Astrocyte of the cerebellum (primary cell): ENCODE measurements around the gene NPR2.
A peak's percentile ranks its signal among the peaks of the same experiment; 100 is the strongest.

Experiments used
- DNase-seq: peaks from one replicate; pipeline ENCODE4 v3.0.0-alpha.2; 2011; ENCODE audit warnings: low read depth
- H3K4me3 ChIP-seq: 2 replicates; pipeline ENCODE4 v1.5.1; 2011; ENCODE audit warnings: mild to moderate bottlenecking, low read depth, low read length, moderate library complexity
- CTCF ChIP-seq: IDR thresholded peaks from 2 replicates; pipeline ENCODE4 v1.5.1; 2012; ENCODE audit warnings: low read length, low read depth, moderate library complexity, mild to moderate bottlenecking; ENCODE audit errors: missing control alignments
- in situ Hi-C: cut with HindIII; loops from 2 replicates; pipeline ENCODE4 v1.10.0; 2017; ENCODE audit warnings: low sequenced_read_pairs

The NPR2 gene

GRCh38 chr9:35847792-35848572 lies 56.6 kb downstream of the NPR2 start:
- DNase-seq, result peak; percentile 18
- in situ Hi-C loops, result no loop called here
- no peak overlapping the region for H3K4me3 ChIP-seq
- no peak for TF ChIP-seq CTCF

- DNase-seq, result no peak
- TF ChIP-seq CTCF, result no peak
- in situ Hi-C loops, result no loop called here
- no peak overlapping the region for H3K4me3 ChIP-seq
Observed at GRCh38 chr9:35852267-35852815, 61.0 kb downstream of the NPR2 start.

DNA sequence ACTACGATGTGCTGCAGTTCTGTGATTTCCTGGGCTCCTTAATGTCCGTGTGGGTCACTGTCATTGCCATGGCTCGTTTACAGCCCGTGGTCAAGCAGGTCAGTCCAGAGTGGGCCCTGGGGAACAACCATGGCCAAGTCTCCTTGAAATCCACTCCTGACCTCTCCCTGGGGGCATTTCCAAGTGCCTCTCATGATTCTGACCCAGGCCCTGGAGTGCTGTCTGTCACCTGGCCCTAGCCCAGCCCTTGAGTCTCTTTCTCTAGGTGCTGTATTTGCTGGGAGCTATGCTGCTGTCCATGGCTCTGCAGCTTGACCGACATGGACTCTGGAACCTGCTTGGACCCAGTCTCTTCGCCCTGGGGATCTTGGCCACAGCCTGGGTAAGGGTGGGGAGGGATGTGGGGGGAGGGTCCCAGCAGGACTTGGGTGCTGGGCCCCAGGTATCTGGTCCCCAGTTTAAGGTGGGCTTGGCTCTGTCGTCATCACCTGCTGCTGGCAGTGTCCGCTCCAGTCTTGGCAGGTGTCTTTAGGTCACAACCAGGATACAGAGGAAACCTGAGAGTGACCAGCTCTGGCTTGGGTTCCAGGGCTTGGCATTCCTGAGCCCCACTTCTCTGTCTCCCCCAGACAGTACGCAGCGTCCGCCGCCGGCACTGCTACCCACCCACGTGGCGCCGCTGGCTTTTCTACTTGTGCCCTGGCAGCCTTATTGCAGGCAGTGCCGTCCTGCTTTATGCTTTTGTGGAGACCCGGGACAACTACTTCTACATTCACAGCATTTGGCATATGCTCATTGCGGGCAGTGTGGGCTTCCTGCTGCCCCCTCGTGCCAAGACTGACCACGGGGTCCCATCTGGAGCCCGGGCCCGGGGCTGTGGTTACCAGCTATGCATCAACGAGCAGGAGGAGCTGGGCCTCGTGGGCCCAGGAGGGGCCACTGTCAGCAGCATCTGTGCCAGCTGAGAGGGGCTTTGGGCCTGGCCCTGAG lies 61.8 kb downstream of the NPR2 start:
- DNase-seq, result no peak
- in situ Hi-C loops, result no loop called here
- H3K4me3 ChIP-seq, result no peak overlapping the region
- TF ChIP-seq CTCF, result no peak

DNA sequence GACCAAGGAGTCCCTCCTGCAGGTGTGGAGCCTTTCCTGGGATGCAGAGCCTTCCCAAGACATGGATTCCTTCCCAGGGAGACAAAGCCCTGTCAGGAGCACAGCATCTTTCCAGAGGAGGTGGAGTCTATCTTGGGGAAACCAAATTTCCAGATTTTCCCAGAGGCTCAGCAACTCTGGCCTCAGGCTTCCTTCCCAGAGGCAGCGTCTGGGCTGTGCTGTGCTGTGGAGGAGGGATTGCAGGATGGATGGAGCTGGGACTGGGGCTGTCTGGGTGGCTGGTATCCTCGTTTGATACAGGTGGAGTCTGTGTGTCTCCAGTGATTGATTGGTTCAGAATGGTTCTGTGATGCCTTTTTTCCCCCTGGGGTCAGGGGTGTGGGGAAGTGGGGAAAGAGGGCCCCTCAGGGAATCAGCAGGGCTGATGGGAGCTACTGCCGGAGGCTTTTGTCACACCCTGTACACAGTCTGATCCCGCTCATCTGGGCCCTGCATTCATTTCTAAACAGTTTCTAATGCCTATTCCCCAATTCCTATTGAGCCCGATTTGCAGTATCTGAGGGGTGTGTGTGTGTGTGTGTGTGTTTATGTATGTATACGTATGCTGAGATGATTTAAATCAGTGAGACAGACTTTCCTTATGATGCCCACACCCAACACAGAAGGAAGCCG lies 62.8 kb downstream of the NPR2 start:
- H3K4me3 ChIP-seq, result no peak overlapping the region
- no peak for DNase-seq
- in situ Hi-C loops, result no loop called here
- TF ChIP-seq CTCF, result no peak

- TF ChIP-seq CTCF, result no peak
- in situ Hi-C loops, result no loop called here
- H3K4me3 ChIP-seq, result no peak overlapping the region
- no peak for DNase-seq
Observed at GRCh38 chr9:35856206-35856605, 64.8 kb downstream of the NPR2 start.

GRCh38 chr9:35856882-35857281 lies 65.5 kb downstream of the NPR2 start:
- DNase-seq, result no peak
- in situ Hi-C loops, result no loop called here
- no peak overlapping the region for H3K4me3 ChIP-seq
- TF ChIP-seq CTCF, result no peak
